T-helper 1 cell treated with Interleukin-12 subunit alpha and Interleukin-12 subunit beta and Interleukin-4 antibody, amounts not matched to agents 30 μg/mL and 1 μg/mL, for 36 hours (primary cell): Measurements from ENCODE around the gene HTR3E.
"Not testable (repeated sequence)": the region's sequence is repeated elsewhere in the genome, so short reads cannot be mapped to it uniquely, and the experiment has no call there.

Experiments used
- H3K27ac Mint-ChIP-seq: one replicate; pipeline ENCODE4 v1.8.0; 2021; ENCODE audit warnings: mild to moderate bottlenecking, mixed read lengths
- H3K27me3 Mint-ChIP-seq: one replicate; pipeline ENCODE4 v1.8.0; 2021; ENCODE audit warnings: low read depth, mixed read lengths
- H3K36me3 Mint-ChIP-seq: one replicate; pipeline ENCODE4 v1.8.0; 2021; ENCODE audit warnings: low read depth, mixed read lengths
- H3K4me1 Mint-ChIP-seq: one replicate; pipeline ENCODE4 v1.8.0; 2021; ENCODE audit warnings: low read depth, mixed read lengths
- H3K4me3 Mint-ChIP-seq: one replicate; pipeline ENCODE4 v1.8.0; 2021; ENCODE audit warnings: mild to moderate bottlenecking, moderate library complexity, mixed read lengths
- H3K9me3 Mint-ChIP-seq: one replicate; pipeline ENCODE4 v1.8.0; 2021; ENCODE audit warnings: mixed read lengths

Gene HTR3E

DNA sequence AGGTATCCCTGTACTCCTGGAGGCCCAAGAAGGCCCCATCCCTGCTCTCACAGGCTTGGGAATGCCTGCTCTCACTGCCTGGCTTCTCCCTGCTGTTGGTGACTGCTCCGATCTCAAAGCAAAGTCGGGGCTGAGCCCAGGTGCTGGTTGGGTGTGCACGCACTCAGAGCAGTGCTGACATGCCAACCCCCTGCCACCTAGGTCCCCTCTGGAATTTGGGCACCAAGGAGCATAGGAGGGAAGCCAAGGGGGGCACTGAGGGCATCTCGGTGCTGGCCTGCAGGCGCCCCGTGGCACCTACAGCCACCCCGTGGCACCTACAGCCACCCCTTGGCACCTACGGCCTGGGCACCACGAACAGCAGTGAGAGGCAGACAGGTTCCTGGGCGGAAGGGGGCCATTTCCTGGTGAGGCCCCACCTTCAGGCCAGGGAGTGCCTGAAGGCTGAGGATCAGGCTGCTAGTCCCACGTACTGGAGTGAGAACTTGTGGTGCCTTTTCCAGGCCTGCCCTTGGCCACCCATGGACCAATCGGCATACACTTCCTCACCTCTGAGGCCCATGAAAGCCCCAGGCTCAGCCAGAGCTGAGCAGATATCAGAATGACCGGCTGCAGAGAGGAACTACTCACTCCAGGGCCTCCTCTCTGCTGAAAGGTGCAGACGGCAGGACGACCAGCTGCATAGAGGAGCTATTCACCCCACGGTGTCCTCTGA, 15.6 kb upstream of the HTR3E start:
- Mint-ChIP-seq H3K9me3 (peaks cover 14% of the 10 kb centered on the region), H3K4me1 (peaks cover 9% of the 10 kb centered on the region), H3K4me3 (no peak overlapping the region), H3K27ac (no peak overlapping the region), H3K27me3 (no peaks in the 10 kb centered on the region), H3K36me3 (peaks cover 7% of the 10 kb centered on the region)

- Mint-ChIP-seq H3K4me3 (no peak overlapping the region), H3K27ac (no peak overlapping the region), H3K36me3 (peaks cover 7% of the 10 kb centered on the region), H3K4me1 (peaks cover 9% of the 10 kb centered on the region), H3K27me3 (no peaks in the 10 kb centered on the region), H3K9me3 (peaks cover 17% of the 10 kb centered on the region)
Measured at GRCh38 chr3:184082034-184082433, 14.8 kb upstream of the HTR3E start.

DNA sequence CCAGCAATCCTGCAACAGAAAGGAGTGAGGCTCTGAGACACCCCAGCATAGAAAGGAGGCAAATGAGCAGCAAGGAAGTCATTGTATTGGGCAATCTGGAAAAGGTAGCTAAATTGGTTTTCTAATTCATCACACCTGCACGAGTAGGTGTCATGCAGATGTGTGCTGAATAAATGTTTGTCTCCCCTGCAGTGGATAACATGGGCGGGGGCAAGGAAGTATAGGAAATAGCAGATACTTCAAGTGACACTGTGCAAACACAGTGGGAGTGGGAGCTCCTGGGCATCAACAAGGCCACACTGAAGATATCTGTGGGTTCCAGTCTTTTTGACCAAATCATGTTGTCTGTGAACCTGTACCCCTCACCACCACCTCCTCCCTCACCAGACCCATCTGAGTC, 14.4 kb upstream of the HTR3E start:
- Mint-ChIP-seq H3K9me3 (peaks cover 17% of the 10 kb centered on the region), H3K4me1 (peaks cover 9% of the 10 kb centered on the region), H3K36me3 (peaks cover 7% of the 10 kb centered on the region), H3K27ac (no peak overlapping the region), H3K4me3 (no peak overlapping the region), H3K27me3 (no peaks in the 10 kb centered on the region)

GRCh38 chr3:184085389-184085852, 11.4 kb upstream of the HTR3E start:
- peak overlapping the region; percentile 50 for H3K27ac Mint-ChIP-seq
- H3K36me3 Mint-ChIP-seq, result peaks cover 7% of the 10 kb centered on the region
- no peak overlapping the region for H3K4me3 Mint-ChIP-seq
- peaks cover 17% of the 10 kb centered on the region for H3K9me3 Mint-ChIP-seq
- no peaks in the 10 kb centered on the region for H3K27me3 Mint-ChIP-seq
- peaks cover 9% of the 10 kb centered on the region for H3K4me1 Mint-ChIP-seq

GRCh38 chr3:184092199-184092598, 4.7 kb upstream of the HTR3E start:
- Mint-ChIP-seq H3K9me3 (peaks cover 21% of the 10 kb centered on the region), H3K27ac (no peak overlapping the region), H3K36me3 (no peaks in the 10 kb centered on the region), H3K4me3 (no peak overlapping the region), H3K27me3 (peaks cover 4% of the 10 kb centered on the region), H3K4me1 (no peaks in the 10 kb centered on the region)

DNA sequence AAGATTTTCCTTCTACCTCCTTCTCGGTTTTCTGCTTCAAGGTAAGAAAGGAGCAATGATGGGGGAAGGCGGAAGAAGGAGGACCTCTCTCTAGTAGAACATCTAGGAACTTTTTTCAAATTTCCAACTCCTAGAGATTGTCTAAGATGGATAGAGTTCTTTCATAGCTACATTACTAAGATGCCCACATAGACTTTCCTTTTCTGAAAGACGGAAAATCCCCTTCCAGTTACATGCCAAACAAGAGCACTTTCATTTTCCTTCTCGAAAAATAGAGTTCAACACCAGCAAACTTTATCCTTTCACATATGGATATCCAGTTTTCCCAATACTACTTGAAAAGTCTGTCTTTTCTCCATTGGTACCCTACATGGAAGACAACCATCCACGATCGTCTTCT, 692 bp downstream of the HTR3E start:
- H3K9me3 Mint-ChIP-seq, result peaks cover 6% of the 10 kb centered on the region
- H3K4me1 Mint-ChIP-seq, result no peaks in the 10 kb centered on the region
- H3K4me3 Mint-ChIP-seq, result no peak overlapping the region
- no peaks in the 10 kb centered on the region for H3K36me3 Mint-ChIP-seq
- peaks cover 6% of the 10 kb centered on the region for H3K27me3 Mint-ChIP-seq
- H3K27ac Mint-ChIP-seq, result no peak overlapping the region

- H3K4me3 Mint-ChIP-seq, result no peak overlapping the region
- no peaks in the 10 kb centered on the region for H3K36me3 Mint-ChIP-seq
- no peaks in the 10 kb centered on the region for H3K9me3 Mint-ChIP-seq
- peaks cover 6% of the 10 kb centered on the region for H3K27me3 Mint-ChIP-seq
- H3K27ac Mint-ChIP-seq, result no peak overlapping the region
- H3K4me1 Mint-ChIP-seq, result no peaks in the 10 kb centered on the region
Measured at GRCh38 chr3:184099806-184100686, 3.2 kb downstream of the HTR3E start.

DNA sequence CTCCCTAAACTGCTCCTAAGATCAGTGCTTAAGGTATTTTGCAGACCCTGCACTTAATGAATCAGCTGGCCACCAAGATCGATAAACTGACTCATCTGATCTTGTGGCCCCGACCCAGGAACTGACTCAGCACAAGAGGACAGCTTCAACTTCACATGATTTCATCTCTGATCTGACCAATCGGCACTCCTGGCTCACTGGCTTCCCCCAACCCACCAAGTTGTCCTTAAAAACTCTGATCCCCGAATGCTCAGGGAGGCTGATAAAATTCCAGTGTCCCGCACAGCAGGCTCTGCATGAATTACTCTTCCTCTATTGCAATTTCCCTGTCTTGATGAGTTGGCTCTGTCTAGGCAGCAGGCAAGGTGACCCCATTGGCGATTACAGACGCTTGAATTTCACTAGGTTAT, 13.5 kb downstream of the HTR3E start:
- peaks cover 9% of the 10 kb centered on the region for H3K27me3 Mint-ChIP-seq
- no peak overlapping the region for H3K4me3 Mint-ChIP-seq
- H3K36me3 Mint-ChIP-seq, result no peaks in the 10 kb centered on the region
- no peaks in the 10 kb centered on the region for H3K9me3 Mint-ChIP-seq
- H3K27ac Mint-ChIP-seq, result no peak overlapping the region
- H3K4me1 Mint-ChIP-seq, result no peaks in the 10 kb centered on the region

GRCh38 chr3:184116017-184116416, 19.2 kb downstream of the HTR3E start:
- Mint-ChIP-seq H3K36me3 (no peaks in the 10 kb centered on the region), H3K27me3 (peaks cover 24% of the 10 kb centered on the region), H3K27ac (no peak overlapping the region), H3K4me1 (no peaks in the 10 kb centered on the region), H3K9me3 (no peaks in the 10 kb centered on the region), H3K4me3 (no peak overlapping the region)

DNA sequence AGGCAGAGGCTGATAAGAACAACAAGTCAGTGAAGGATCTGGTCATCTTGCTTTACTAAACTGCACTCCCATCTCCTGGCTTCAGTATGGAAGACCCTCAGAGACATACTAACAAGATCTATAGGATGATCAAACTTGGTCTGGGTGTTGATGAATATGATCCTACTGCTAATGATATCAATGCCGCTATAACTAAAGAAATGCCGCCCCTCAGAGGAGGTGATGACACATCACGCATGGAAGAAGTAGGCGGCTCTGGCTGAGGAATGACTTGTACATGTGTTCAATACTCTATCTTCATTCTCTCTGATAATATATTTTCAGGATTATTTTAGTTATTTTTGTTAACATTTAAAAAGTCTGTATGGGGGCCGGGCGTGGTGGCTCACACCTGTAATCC, 20.8 kb downstream of the HTR3E start:
- no peaks in the 10 kb centered on the region for H3K4me1 Mint-ChIP-seq
- H3K4me3 Mint-ChIP-seq, result no peak overlapping the region
- H3K9me3 Mint-ChIP-seq, result no peaks in the 10 kb centered on the region
- no peaks in the 10 kb centered on the region for H3K36me3 Mint-ChIP-seq
- H3K27ac Mint-ChIP-seq, result no peak overlapping the region
- peaks cover 24% of the 10 kb centered on the region for H3K27me3 Mint-ChIP-seq

- not testable (repeated sequence) for H3K4me3 Mint-ChIP-seq
- H3K27me3 Mint-ChIP-seq, result peaks cover 13% of the 10 kb centered on the region
Measured at GRCh38 chr3:184121031-184121430, 24.2 kb downstream of the HTR3E start.

GRCh38 chr3:184126006-184126405, 29.1 kb downstream of the HTR3E start:
- Mint-ChIP-seq H3K9me3 (no peaks in the 10 kb centered on the region), H3K27me3 (no peaks in the 10 kb centered on the region), H3K4me3 (no peak overlapping the region), H3K36me3 (no peaks in the 10 kb centered on the region), H3K27ac (no peak overlapping the region), H3K4me1 (no peaks in the 10 kb centered on the region)

More at GRCh38 chr3:184121031-184121430, 24.2 kb downstream of the HTR3E start:
- not testable (repeated sequence) for H3K9me3 Mint-ChIP-seq, H3K4me1 Mint-ChIP-seq, H3K36me3 Mint-ChIP-seq, H3K27ac Mint-ChIP-seq

DNA sequence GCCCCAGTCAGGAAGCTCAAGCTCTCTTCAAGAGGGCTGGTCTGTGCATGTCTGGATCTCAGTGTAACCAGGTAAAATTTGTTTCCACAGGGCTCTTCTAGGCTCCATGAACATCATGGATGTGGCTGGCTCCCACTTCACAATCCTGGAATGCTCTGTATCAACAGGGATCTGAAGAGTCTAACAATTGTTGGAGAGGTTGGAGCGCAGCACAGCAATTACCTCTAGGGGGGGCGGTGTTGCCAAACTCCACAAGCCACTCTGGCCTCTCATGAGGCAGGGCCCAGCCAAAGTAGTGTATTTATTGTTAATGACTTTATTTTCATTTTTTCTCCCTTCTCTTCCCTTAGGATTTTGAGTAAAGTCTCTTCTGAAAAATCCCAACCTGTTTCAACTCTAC, 32.1 kb downstream of the HTR3E start:
- Mint-ChIP-seq H3K27me3 (peaks cover 10% of the 10 kb centered on the region), H3K4me3 (no peak overlapping the region), H3K9me3 (no peaks in the 10 kb centered on the region), H3K27ac (no peak overlapping the region), H3K36me3 (no peaks in the 10 kb centered on the region), H3K4me1 (peaks cover 3% of the 10 kb centered on the region)

DNA sequence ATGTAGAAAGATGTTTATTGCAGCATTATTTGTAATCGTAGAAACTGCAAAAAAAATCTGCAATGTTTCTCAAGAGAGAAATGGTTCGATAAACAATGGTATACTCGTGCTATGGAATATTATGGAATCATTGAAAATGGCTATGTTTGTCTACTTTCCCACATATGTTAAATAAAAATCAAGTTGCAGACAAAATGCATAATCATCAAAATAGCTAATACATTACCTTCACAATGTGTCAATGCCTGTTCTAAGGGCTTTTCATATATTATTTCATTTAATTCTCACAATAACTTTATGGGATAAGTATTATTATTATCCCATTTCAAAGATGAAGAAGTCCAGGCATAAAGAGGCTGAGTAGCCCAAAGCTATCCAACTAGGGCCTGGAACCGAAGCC, 36.1 kb downstream of the HTR3E start:
- Mint-ChIP-seq H3K27ac (no peak overlapping the region), H3K4me1 (peaks cover 26% of the 10 kb centered on the region), H3K9me3 (no peaks in the 10 kb centered on the region), H3K27me3 (peaks cover 10% of the 10 kb centered on the region), H3K36me3 (peaks cover 8% of the 10 kb centered on the region), H3K4me3 (no peak overlapping the region)
